ENCODE data around the gene IL10. TPM values are rescaled to one million over a fixed set of nuclear protein-coding genes. Genes with fewer than 3 reads are reported as not detected.

IL10 gene
- polyA plus RNA-seq, 1 donor (not counting 4 experiments of a cell fraction or from before 2014, with no cell fraction given): not detected

DNA sequence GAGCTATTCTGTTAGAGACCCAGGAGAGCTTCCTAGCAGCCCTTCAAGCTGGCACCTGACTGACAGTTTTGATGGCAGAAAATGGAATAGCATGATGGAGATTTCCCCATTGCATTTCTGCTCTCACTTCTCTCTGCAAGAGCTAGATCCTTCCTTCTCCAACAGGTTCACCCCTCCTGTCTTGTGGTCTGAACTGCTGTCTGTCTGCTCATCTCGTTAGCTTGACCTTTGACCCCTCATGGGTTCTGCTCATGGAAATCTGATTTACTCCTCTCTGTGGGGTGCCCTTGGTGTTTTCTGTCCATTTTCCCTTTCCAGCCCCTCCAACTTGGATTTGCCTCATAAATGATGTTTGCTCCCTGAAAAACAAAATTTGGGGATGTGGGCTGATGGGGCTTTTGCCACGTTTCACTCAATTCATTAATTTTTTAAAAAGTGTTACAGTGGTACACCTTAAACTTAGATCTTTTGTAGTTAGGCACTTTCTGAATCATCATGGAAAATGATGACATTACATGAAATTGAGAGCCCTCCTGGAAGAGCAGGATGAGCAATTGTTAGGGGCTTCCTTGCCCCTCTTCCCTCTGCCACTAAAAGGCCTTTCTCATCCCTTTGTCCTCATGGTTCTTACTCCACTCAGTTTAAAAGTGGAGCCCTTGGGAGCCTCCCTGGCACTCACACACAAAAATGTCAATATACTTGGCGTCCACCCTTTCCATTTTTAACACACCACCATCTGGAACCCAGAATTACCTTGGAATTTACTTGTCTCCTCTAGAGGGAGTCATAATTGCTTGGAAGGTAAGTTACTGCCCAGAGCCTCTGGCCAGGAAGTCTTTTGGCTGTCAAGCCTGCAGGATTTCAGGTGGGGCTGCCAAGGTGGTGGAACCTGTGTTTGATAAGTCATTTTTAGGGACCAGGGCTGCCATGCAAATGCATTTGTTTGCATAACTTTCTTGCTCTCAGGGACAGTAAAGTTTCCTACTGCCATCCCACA is 33.6 kb downstream of the IL10 start:
- Histone ChIP-seq H3K4me1 (ENCODE audit: control insufficient read depth, extremely low read depth, insufficient read depth, low read length) (peaks cover 8% of the 10 kb centered on the region), H3K36me3 (ENCODE audit: control insufficient read depth in 2 of 2, extremely low read depth in 1 of 2, insufficient read depth in 2 of 2, low read length in 2 of 2) (peaks cover 13% of the 10 kb centered on the region in 2 experiments), H3K4me2 (ENCODE audit: control insufficient read depth, extremely low read depth, insufficient read depth, low read depth, low read length) (no peak overlapping the region), H3K79me2 (ENCODE audit: control insufficient read depth, insufficient read depth, low read length) (no peaks in the 10 kb centered on the region), H3K4me3 (ENCODE audit: control insufficient read depth in 2 of 3, extremely low read depth in 1 of 3, insufficient read depth in 2 of 3, low read depth in 1 of 3, low read length in 3 of 3) (no peak overlapping the region), H3K27me3 (ENCODE audit: control insufficient read depth, extremely low read depth, insufficient read depth, low read length) (no peaks in the 10 kb centered on the region), H3K9me3 (ENCODE audit: control insufficient read depth, low read depth, low read length) (no peaks in the 10 kb centered on the region), H3K9me1 (ENCODE audit: control insufficient read depth, extremely low read depth, insufficient read depth, low read length) (no peaks in the 10 kb centered on the region), H3K9ac (ENCODE audit: control insufficient read depth, extremely low read depth, insufficient read depth, low read length) (no peak overlapping the region), H4K20me1 (ENCODE audit: control insufficient read depth, extremely low read depth, insufficient read depth, low read length) (no peaks in the 10 kb centered on the region), H2AFZ (ENCODE audit: control insufficient read depth, low read length) (no peak overlapping the region), H3K27ac (ENCODE audit: control insufficient read depth, insufficient read depth, low read length) (no peak overlapping the region)
- FAIRE-seq (no peak), DNase-seq (ENCODE audit: low read depth, low spot score) (no peak)
- TF ChIP-seq EZH2 (IDR thresholded peaks at IDR 0.05; ENCODE audit: low read length) (no peak), CTCF (optimal IDR thresholded peaks at IDR 0.05 in 1 of 3, IDR thresholded peaks at IDR 0.05 in 1 of 3, conservative IDR thresholded peaks at IDR 0.05 in 1 of 3; ENCODE audit: extremely low read depth in 1 of 3, insufficient read depth in 2 of 3, low read length in 3 of 3) (peak; percentile 41 to 53 (median 43))
- dilution Hi-C loops (cut with MboI; ENCODE audit: extremely low pct_ligation_motif_present, low sequenced_read_pairs): no loop called here

- Histone ChIP-seq H4K20me1 (ENCODE audit: control insufficient read depth, extremely low read depth, insufficient read depth, low read length) (no peaks in the 10 kb centered on the region), H3K4me3 (ENCODE audit: control insufficient read depth in 2 of 3, extremely low read depth in 1 of 3, insufficient read depth in 2 of 3, low read depth in 1 of 3, low read length in 3 of 3) (no peak overlapping the region), H3K9ac (ENCODE audit: control insufficient read depth, extremely low read depth, insufficient read depth, low read length) (no peak overlapping the region), H3K4me1 (ENCODE audit: control insufficient read depth, extremely low read depth, insufficient read depth, low read length) (peaks cover 8% of the 10 kb centered on the region), H3K27ac (ENCODE audit: control insufficient read depth, insufficient read depth, low read length) (no peak overlapping the region), H3K4me2 (ENCODE audit: control insufficient read depth, extremely low read depth, insufficient read depth, low read depth, low read length) (no peak overlapping the region), H3K36me3 (ENCODE audit: control insufficient read depth in 2 of 2, extremely low read depth in 1 of 2, insufficient read depth in 2 of 2, low read length in 2 of 2) (peaks cover 13 to 15% of the 10 kb centered on the region in 2 experiments), H3K27me3 (ENCODE audit: control insufficient read depth, extremely low read depth, insufficient read depth, low read length) (no peaks in the 10 kb centered on the region), H3K79me2 (ENCODE audit: control insufficient read depth, insufficient read depth, low read length) (no peaks in the 10 kb centered on the region), H2AFZ (ENCODE audit: control insufficient read depth, low read length) (no peak overlapping the region), H3K9me3 (ENCODE audit: control insufficient read depth, low read depth, low read length) (no peaks in the 10 kb centered on the region), H3K9me1 (ENCODE audit: control insufficient read depth, extremely low read depth, insufficient read depth, low read length) (no peaks in the 10 kb centered on the region)
- TF ChIP-seq CTCF (optimal IDR thresholded peaks at IDR 0.05 in 1 of 3, IDR thresholded peaks at IDR 0.05 in 1 of 3, conservative IDR thresholded peaks at IDR 0.05 in 1 of 3; ENCODE audit: extremely low read depth in 1 of 3, insufficient read depth in 2 of 3, low read length in 3 of 3): no peak
- TF ChIP-seq EZH2 (IDR thresholded peaks at IDR 0.05; ENCODE audit: low read length): no peak
- DNase-seq (ENCODE audit: low read depth, low spot score): no peak
- no peak for FAIRE-seq
- dilution Hi-C loops (cut with MboI; ENCODE audit: extremely low pct_ligation_motif_present, low sequenced_read_pairs): no loop called here
Observed at GRCh38 chr1:206737729-206738201, 34.5 kb downstream of the IL10 start.

Data from keratinocyte (primary cell).